ENCODE measurements around the gene PDIA5.

Gene PDIA5

GRCh38 chr3:123066599-123066895 is 278 bp upstream of the PDIA5 start:
- Histone ChIP-seq H3K27ac (ENCODE audit: low read depth, low read length, poor library complexity, severe bottlenecking) (no peak overlapping the region), H4K20me1 (ENCODE audit: insufficient read depth, low read length) (no peaks in the 10 kb centered on the region), H3K4me1 (ENCODE audit: insufficient read depth, low read length, severe bottlenecking) (peaks cover 12% of the 10 kb centered on the region), H3K9ac (ENCODE audit: low read length) (no peak overlapping the region), H3K4me2 (ENCODE audit: low read length) (peak overlapping the region; percentile 84), H3F3A (ENCODE audit: insufficient read depth, low read length) (no peaks in the 10 kb centered on the region), H3K27me3 (ENCODE audit: insufficient read depth, low read length) (no peaks in the 10 kb centered on the region), H3K4me3 (ENCODE audit: low read depth, low read length, poor library complexity, severe bottlenecking) (peak overlapping the region; percentile 76), H3K9me3 (ENCODE audit: low read length) (no peaks in the 10 kb centered on the region), H2AFZ (ENCODE audit: low read length) (no peak overlapping the region), H3K79me2 (ENCODE audit: insufficient read depth, low read length) (0 out of 2 replicates have a peak, but pooled peaks cover 5% of the 10 kb centered on the region), H3K9me2 (ENCODE audit: low read depth, low read length) (no peaks in the 10 kb centered on the region), H3K36me3 (ENCODE audit: insufficient read depth, low read length) (0 out of 2 replicates have a peak, but pooled peaks cover 4% of the 10 kb centered on the region)
- TF ChIP-seq CTCF (IDR thresholded peaks at IDR 0.05; ENCODE audit: low read length) (no peak), EZH2 (IDR thresholded peaks at IDR 0.05; ENCODE audit: borderline replicate concordance, low read length) (no peak)

- Histone ChIP-seq H3K4me2 (ENCODE audit: low read length) (peak overlapping the region; percentile 84), H3K79me2 (ENCODE audit: insufficient read depth, low read length) (0 out of 2 replicates have a peak, but pooled peaks cover 5% of the 10 kb centered on the region), H3K27ac (ENCODE audit: low read depth, low read length, poor library complexity, severe bottlenecking) (no peak overlapping the region), H3K9me3 (ENCODE audit: low read length) (no peaks in the 10 kb centered on the region), H4K20me1 (ENCODE audit: insufficient read depth, low read length) (no peaks in the 10 kb centered on the region), H3K9me2 (ENCODE audit: low read depth, low read length) (no peaks in the 10 kb centered on the region), H3K4me3 (ENCODE audit: low read depth, low read length, poor library complexity, severe bottlenecking) (peak overlapping the region; percentile 76), H3K9ac (ENCODE audit: low read length) (peak overlapping the region; percentile 64), H3F3A (ENCODE audit: insufficient read depth, low read length) (no peaks in the 10 kb centered on the region), H2AFZ (ENCODE audit: low read length) (no peak overlapping the region), H3K27me3 (ENCODE audit: insufficient read depth, low read length) (no peaks in the 10 kb centered on the region), H3K36me3 (ENCODE audit: insufficient read depth, low read length) (0 out of 2 replicates have a peak, but pooled peaks cover 4% of the 10 kb centered on the region), H3K4me1 (ENCODE audit: insufficient read depth, low read length, severe bottlenecking) (peaks cover 12% of the 10 kb centered on the region)
- TF ChIP-seq EZH2 (IDR thresholded peaks at IDR 0.05; ENCODE audit: borderline replicate concordance, low read length) (no peak), CTCF (IDR thresholded peaks at IDR 0.05; ENCODE audit: low read length) (no peak)
Observed at GRCh38 chr3:123067689-123068600, 1.1 kb downstream of the PDIA5 start.

GRCh38 chr3:123068601-123069381 is 2.0 kb downstream of the PDIA5 start:
- no peaks in the 10 kb centered on the region for H3K27me3 ChIP-seq (ENCODE audit: insufficient read depth, low read length)
- H3K27ac ChIP-seq (ENCODE audit: low read depth, low read length, poor library complexity, severe bottlenecking) = no peak overlapping the region
- H3K9ac ChIP-seq (ENCODE audit: low read length) = no peak overlapping the region
- H4K20me1 ChIP-seq (ENCODE audit: insufficient read depth, low read length) = no peaks in the 10 kb centered on the region
- TF ChIP-seq CTCF (IDR thresholded peaks at IDR 0.05; ENCODE audit: low read length) (no peak), EZH2 (IDR thresholded peaks at IDR 0.05; ENCODE audit: borderline replicate concordance, low read length) (no peak)
- no peaks in the 10 kb centered on the region for H3K9me2 ChIP-seq (ENCODE audit: low read depth, low read length)
- no peaks in the 10 kb centered on the region for H3K9me3 ChIP-seq (ENCODE audit: low read length)
- 0 out of 2 replicates have a peak, but pooled peaks cover 4% of the 10 kb centered on the region for H3K36me3 ChIP-seq (ENCODE audit: insufficient read depth, low read length)
- no peak overlapping the region for H2AFZ ChIP-seq (ENCODE audit: low read length)
- H3K4me3 ChIP-seq (ENCODE audit: low read depth, low read length, poor library complexity, severe bottlenecking) = peak overlapping the region; percentile 76
- no peaks in the 10 kb centered on the region for H3F3A ChIP-seq (ENCODE audit: insufficient read depth, low read length)
- H3K4me1 ChIP-seq (ENCODE audit: insufficient read depth, low read length, severe bottlenecking) = peaks cover 12% of the 10 kb centered on the region
- H3K79me2 ChIP-seq (ENCODE audit: insufficient read depth, low read length) = 0 out of 2 replicates have a peak, but pooled peaks cover 5% of the 10 kb centered on the region
- H3K4me2 ChIP-seq (ENCODE audit: low read length) = peak overlapping the region; percentile 84; the same call in 1 of the 2 replicates
